ENCODE measurements around the gene EVA1C.
"Not testable (repeated sequence)": the region's sequence is repeated elsewhere in the genome, so short reads cannot be mapped to it uniquely, and the experiment has no call there.

Gene EVA1C

GRCh38 chr21:32544697-32545096 is 132.2 kb downstream of the EVA1C start:
- no peak overlapping the region for H3K27ac ChIP-seq (ENCODE audit: low read length)
- H3K9me3 ChIP-seq (ENCODE audit: insufficient read depth, low read depth, low read length): no peaks in the 10 kb centered on the region
- no peaks in the 10 kb centered on the region for H3K27me3 ChIP-seq (ENCODE audit: insufficient read depth, low read length)
- no peak overlapping the region for H3K4me3 ChIP-seq (ENCODE audit: low read length)
- H3K36me3 ChIP-seq (ENCODE audit: insufficient read depth, low read depth, low read length): no peaks in the 10 kb centered on the region
- no peak overlapping the region for H3K9ac ChIP-seq (ENCODE audit: low read depth, low read length)
- no peaks in the 10 kb centered on the region for H3K4me1 ChIP-seq (ENCODE audit: insufficient read depth, low read length)

- H3K36me3 ChIP-seq (ENCODE audit: insufficient read depth, low read depth, low read length): no peaks in the 10 kb centered on the region
- H3K9ac ChIP-seq (ENCODE audit: low read depth, low read length): no peak overlapping the region
- no peak overlapping the region for H3K27ac ChIP-seq (ENCODE audit: low read length)
- no peaks in the 10 kb centered on the region for H3K9me3 ChIP-seq (ENCODE audit: insufficient read depth, low read depth, low read length)
- H3K27me3 ChIP-seq (ENCODE audit: insufficient read depth, low read length): no peaks in the 10 kb centered on the region
- no peak overlapping the region for H3K4me3 ChIP-seq (ENCODE audit: low read length)
- no peaks in the 10 kb centered on the region for H3K4me1 ChIP-seq (ENCODE audit: insufficient read depth, low read length)
These were observed 133.5 kb downstream of the EVA1C start for GRCh38 chr21:32545948-32546441.

- no peak overlapping the region for H3K9ac ChIP-seq (ENCODE audit: low read depth, low read length)
These were observed 134.5 kb downstream of the EVA1C start for GRCh38 chr21:32547018-32547417.

GRCh38 chr21:32548978-32549377 is 136.5 kb downstream of the EVA1C start:
- H3K4me1 ChIP-seq (ENCODE audit: insufficient read depth, low read length): peaks cover 3% of the 10 kb centered on the region; the same call in 1 of the 2 replicates
- no peaks in the 10 kb centered on the region for H3K27me3 ChIP-seq (ENCODE audit: insufficient read depth, low read length)
- H3K4me3 ChIP-seq (ENCODE audit: low read length): no peak overlapping the region
- no peak overlapping the region for H3K9ac ChIP-seq (ENCODE audit: low read depth, low read length)
- H3K9me3 ChIP-seq (ENCODE audit: insufficient read depth, low read depth, low read length): no peaks in the 10 kb centered on the region
- H3K36me3 ChIP-seq (ENCODE audit: insufficient read depth, low read depth, low read length): no peaks in the 10 kb centered on the region
- H3K27ac ChIP-seq (ENCODE audit: low read length): no peak overlapping the region

More at GRCh38 chr21:32547018-32547417, 134.5 kb downstream of the EVA1C start:
- H3K9me3 ChIP-seq (ENCODE audit: insufficient read depth, low read depth, low read length): no peaks in the 10 kb centered on the region
- peaks cover 3% of the 10 kb centered on the region; the same call in 1 of the 2 replicates for H3K4me1 ChIP-seq (ENCODE audit: insufficient read depth, low read length)
- no peak overlapping the region for H3K27ac ChIP-seq (ENCODE audit: low read length)
- no peak overlapping the region for H3K4me3 ChIP-seq (ENCODE audit: low read length)
- H3K36me3 ChIP-seq (ENCODE audit: insufficient read depth, low read depth, low read length): no peaks in the 10 kb centered on the region
- H3K27me3 ChIP-seq (ENCODE audit: insufficient read depth, low read length): no peaks in the 10 kb centered on the region

GRCh38 chr21:32549440-32549839 is 136.9 kb downstream of the EVA1C start:
- peaks cover 3% of the 10 kb centered on the region; the same call in 1 of the 2 replicates for H3K4me1 ChIP-seq (ENCODE audit: insufficient read depth, low read length)
- no peaks in the 10 kb centered on the region for H3K27me3 ChIP-seq (ENCODE audit: insufficient read depth, low read length)

GRCh38 chr21:32549886-32550285 is 137.4 kb downstream of the EVA1C start:
- H3K27ac ChIP-seq (ENCODE audit: low read length): no peak overlapping the region
- H3K4me3 ChIP-seq (ENCODE audit: low read length): no peak overlapping the region
- no peak overlapping the region for H3K9ac ChIP-seq (ENCODE audit: low read depth, low read length)
- no peaks in the 10 kb centered on the region for H3K27me3 ChIP-seq (ENCODE audit: insufficient read depth, low read length)
- H3K36me3 ChIP-seq (ENCODE audit: insufficient read depth, low read depth, low read length): no peaks in the 10 kb centered on the region
- no peaks in the 10 kb centered on the region for H3K9me3 ChIP-seq (ENCODE audit: insufficient read depth, low read depth, low read length)
- H3K4me1 ChIP-seq (ENCODE audit: insufficient read depth, low read length): peaks cover 3% of the 10 kb centered on the region; the same call in 1 of the 2 replicates

More at GRCh38 chr21:32549440-32549839, 136.9 kb downstream of the EVA1C start:
- H3K36me3 ChIP-seq (ENCODE audit: insufficient read depth, low read depth, low read length): no peaks in the 10 kb centered on the region
- no peak overlapping the region for H3K9ac ChIP-seq (ENCODE audit: low read depth, low read length)
- no peaks in the 10 kb centered on the region for H3K9me3 ChIP-seq (ENCODE audit: insufficient read depth, low read depth, low read length)
- H3K4me3 ChIP-seq (ENCODE audit: low read length): no peak overlapping the region
- H3K27ac ChIP-seq (ENCODE audit: low read length): no peak overlapping the region

GRCh38 chr21:32554832-32555638 is 142.5 kb downstream of the EVA1C start:
- Histone ChIP-seq H3K27me3 (ENCODE audit: insufficient read depth, low read length) (no peaks in the 10 kb centered on the region), H3K9ac (ENCODE audit: low read depth, low read length) (no peak overlapping the region), H3K4me3 (ENCODE audit: low read length) (no peak overlapping the region), H3K36me3 (ENCODE audit: insufficient read depth, low read depth, low read length) (no peaks in the 10 kb centered on the region), H3K4me1 (ENCODE audit: insufficient read depth, low read length) (peaks cover 9% of the 10 kb centered on the region; the same call in 1 of the 2 replicates), H3K9me3 (ENCODE audit: insufficient read depth, low read depth, low read length) (no peaks in the 10 kb centered on the region), H3K27ac (ENCODE audit: low read length) (no peak overlapping the region)

GRCh38 chr21:32558106-32558505 is 145.6 kb downstream of the EVA1C start:
- H3K4me1 ChIP-seq (ENCODE audit: insufficient read depth, low read length): peaks cover 26% of the 10 kb centered on the region; the same call in 1 of the 2 replicates
- H3K27ac ChIP-seq (ENCODE audit: low read length): no peak overlapping the region
- no peaks in the 10 kb centered on the region for H3K9me3 ChIP-seq (ENCODE audit: insufficient read depth, low read depth, low read length)
- no peaks in the 10 kb centered on the region for H3K27me3 ChIP-seq (ENCODE audit: insufficient read depth, low read length)
- no peaks in the 10 kb centered on the region for H3K36me3 ChIP-seq (ENCODE audit: insufficient read depth, low read depth, low read length)
- no peak overlapping the region for H3K9ac ChIP-seq (ENCODE audit: low read depth, low read length)
- no peak overlapping the region for H3K4me3 ChIP-seq (ENCODE audit: low read length)

- H3K4me1 ChIP-seq (ENCODE audit: insufficient read depth, low read length): peaks cover 26% of the 10 kb centered on the region; the same call in 1 of the 2 replicates
- H3K9me3 ChIP-seq (ENCODE audit: insufficient read depth, low read depth, low read length): no peaks in the 10 kb centered on the region
- H3K9ac ChIP-seq (ENCODE audit: low read depth, low read length): no peak overlapping the region
- H3K27me3 ChIP-seq (ENCODE audit: insufficient read depth, low read length): no peaks in the 10 kb centered on the region
- no peak overlapping the region for H3K4me3 ChIP-seq (ENCODE audit: low read length)
- H3K36me3 ChIP-seq (ENCODE audit: insufficient read depth, low read depth, low read length): no peaks in the 10 kb centered on the region
- H3K27ac ChIP-seq (ENCODE audit: low read length): no peak overlapping the region
These were observed 146.6 kb downstream of the EVA1C start for GRCh38 chr21:32559006-32559610.

GRCh38 chr21:32560896-32561295 is 148.4 kb downstream of the EVA1C start:
- peaks cover 9% of the 10 kb centered on the region; the same call in 1 of the 2 replicates for H3K9me3 ChIP-seq (ENCODE audit: insufficient read depth, low read depth, low read length)
- H3K27ac ChIP-seq (ENCODE audit: low read length): peak overlapping the region; percentile 92
- no peaks in the 10 kb centered on the region for H3K27me3 ChIP-seq (ENCODE audit: insufficient read depth, low read length)
- H3K4me3 ChIP-seq (ENCODE audit: low read length): peak overlapping the region; percentile 45; the same call in 1 of the 2 replicates
- H3K9ac ChIP-seq (ENCODE audit: low read depth, low read length): peak overlapping the region; percentile 37; the same call in 1 of the 2 replicates
- peaks cover 6% of the 10 kb centered on the region; the same call in 1 of the 2 replicates for H3K36me3 ChIP-seq (ENCODE audit: insufficient read depth, low read depth, low read length)
- H3K4me1 ChIP-seq (ENCODE audit: insufficient read depth, low read length): peaks cover 26% of the 10 kb centered on the region; the same call in 1 of the 2 replicates

GRCh38 chr21:32561476-32561875 is 149.0 kb downstream of the EVA1C start:
- Histone ChIP-seq H3K9me3 (ENCODE audit: insufficient read depth, low read depth, low read length) (peaks cover 14% of the 10 kb centered on the region; the same call in 1 of the 2 replicates), H3K4me1 (ENCODE audit: insufficient read depth, low read length) (peaks cover 23% of the 10 kb centered on the region; the same call in 1 of the 2 replicates), H3K27ac (ENCODE audit: low read length) (peak overlapping the region; percentile 92), H3K9ac (ENCODE audit: low read depth, low read length) (peak overlapping the region; percentile 74; the same call in 1 of the 2 replicates), H3K4me3 (ENCODE audit: low read length) (peak overlapping the region; percentile 45; the same call in 1 of the 2 replicates)
- H3K36me3 ChIP-seq (ENCODE audit: insufficient read depth, low read depth, low read length); H3K27me3 ChIP-seq (ENCODE audit: insufficient read depth, low read length): not testable (repeated sequence)

Measured in iPS-20b (cell line).